ENCODE measurements around the gene CDC42BPA.

DNA sequence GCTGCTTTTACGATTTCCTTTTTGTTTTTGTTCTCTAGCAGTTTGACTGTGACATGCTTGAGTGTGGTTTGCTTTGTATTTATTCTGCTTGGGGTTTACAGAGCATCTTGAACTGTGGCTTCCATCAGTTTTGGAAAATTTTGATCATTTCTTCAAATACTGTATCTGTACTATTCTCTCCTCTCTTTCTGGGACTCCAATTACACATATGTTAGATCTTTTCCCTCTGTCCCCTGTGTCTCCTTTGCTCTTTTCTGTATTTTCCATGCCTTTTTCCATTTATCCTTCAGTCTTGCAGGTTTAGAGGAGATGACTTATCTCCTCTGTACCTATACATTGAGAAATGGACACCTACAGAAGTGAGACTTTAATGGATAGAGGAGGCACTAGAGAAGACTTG lies 346.5 kb downstream of the CDC42BPA start:
- TF ChIP-seq, protein P1, sequence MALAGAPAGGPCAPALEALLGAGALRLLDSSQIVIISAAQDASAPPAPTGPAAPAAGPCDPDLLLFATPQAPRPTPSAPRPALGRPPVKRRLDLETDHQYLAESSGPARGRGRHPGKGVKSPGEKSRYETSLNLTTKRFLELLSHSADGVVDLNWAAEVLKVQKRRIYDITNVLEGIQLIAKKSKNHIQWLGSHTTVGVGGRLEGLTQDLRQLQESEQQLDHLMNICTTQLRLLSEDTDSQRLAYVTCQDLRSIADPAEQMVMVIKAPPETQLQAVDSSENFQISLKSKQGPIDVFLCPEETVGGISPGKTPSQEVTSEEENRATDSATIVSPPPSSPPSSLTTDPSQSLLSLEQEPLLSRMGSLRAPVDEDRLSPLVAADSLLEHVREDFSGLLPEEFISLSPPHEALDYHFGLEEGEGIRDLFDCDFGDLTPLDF (CRISPR knock-in tag; IDR thresholded peaks at IDR 0.05): no peak
- TF ChIP-seq TP53 (CRISPR knock-in tag; IDR thresholded peaks at IDR 0.05) (no peak), ZNF219 (CRISPR knock-in tag; IDR thresholded peaks at IDR 0.05; ENCODE audit: borderline replicate concordance) (no peak)
- TF ChIP-seq, protein P2, sequence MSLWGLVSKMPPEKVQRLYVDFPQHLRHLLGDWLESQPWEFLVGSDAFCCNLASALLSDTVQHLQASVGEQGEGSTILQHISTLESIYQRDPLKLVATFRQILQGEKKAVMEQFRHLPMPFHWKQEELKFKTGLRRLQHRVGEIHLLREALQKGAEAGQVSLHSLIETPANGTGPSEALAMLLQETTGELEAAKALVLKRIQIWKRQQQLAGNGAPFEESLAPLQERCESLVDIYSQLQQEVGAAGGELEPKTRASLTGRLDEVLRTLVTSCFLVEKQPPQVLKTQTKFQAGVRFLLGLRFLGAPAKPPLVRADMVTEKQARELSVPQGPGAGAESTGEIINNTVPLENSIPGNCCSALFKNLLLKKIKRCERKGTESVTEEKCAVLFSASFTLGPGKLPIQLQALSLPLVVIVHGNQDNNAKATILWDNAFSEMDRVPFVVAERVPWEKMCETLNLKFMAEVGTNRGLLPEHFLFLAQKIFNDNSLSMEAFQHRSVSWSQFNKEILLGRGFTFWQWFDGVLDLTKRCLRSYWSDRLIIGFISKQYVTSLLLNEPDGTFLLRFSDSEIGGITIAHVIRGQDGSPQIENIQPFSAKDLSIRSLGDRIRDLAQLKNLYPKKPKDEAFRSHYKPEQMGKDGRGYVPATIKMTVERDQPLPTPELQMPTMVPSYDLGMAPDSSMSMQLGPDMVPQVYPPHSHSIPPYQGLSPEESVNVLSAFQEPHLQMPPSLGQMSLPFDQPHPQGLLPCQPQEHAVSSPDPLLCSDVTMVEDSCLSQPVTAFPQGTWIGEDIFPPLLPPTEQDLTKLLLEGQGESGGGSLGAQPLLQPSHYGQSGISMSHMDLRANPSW (CRISPR knock-in tag; conservative IDR thresholded peaks at IDR 0.05; ENCODE audit: low read depth): no peak
- TF ChIP-seq, protein P3, sequence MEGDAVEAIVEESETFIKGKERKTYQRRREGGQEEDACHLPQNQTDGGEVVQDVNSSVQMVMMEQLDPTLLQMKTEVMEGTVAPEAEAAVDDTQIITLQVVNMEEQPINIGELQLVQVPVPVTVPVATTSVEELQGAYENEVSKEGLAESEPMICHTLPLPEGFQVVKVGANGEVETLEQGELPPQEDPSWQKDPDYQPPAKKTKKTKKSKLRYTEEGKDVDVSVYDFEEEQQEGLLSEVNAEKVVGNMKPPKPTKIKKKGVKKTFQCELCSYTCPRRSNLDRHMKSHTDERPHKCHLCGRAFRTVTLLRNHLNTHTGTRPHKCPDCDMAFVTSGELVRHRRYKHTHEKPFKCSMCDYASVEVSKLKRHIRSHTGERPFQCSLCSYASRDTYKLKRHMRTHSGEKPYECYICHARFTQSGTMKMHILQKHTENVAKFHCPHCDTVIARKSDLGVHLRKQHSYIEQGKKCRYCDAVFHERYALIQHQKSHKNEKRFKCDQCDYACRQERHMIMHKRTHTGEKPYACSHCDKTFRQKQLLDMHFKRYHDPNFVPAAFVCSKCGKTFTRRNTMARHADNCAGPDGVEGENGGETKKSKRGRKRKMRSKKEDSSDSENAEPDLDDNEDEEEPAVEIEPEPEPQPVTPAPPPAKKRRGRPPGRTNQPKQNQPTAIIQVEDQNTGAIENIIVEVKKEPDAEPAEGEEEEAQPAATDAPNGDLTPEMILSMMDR (IDR thresholded peaks at IDR 0.05): no peak
